Raji (cell line): ENCODE measurements around the gene CNTN4.

ENCODE experiments used
- POLR2A ChIP-seq: IDR thresholded peaks from 2 replicates; pipeline ENCODE4 v1.6.1; 2011; ENCODE audit warnings: low read depth, low read length, control low read depth; ENCODE audit not compliant: insufficient read depth

Gene CNTN4

DNA sequence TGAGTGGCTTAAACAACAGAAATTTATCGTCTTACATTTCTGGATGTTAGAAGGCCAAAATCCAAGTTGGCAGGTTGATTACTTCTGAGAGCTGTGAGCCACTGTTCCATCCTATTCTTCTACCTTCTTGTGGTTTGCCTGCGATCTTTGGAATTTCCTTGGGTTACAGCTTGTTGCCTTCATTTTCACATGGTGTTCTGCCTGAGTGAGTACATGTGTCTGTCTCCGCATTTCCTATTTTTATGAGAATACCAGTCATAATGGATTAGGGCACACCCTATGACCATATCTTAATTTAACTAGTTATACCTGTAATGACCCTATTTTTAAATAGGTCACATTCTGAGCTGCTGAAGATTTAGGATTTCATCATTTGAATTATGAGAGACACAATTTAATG, 294.3 kb downstream of the CNTN4 start:
- no peak for TF ChIP-seq POLR2A

GRCh38 chr3:2415083-2415482, 316.4 kb downstream of the CNTN4 start:
- no peak for TF ChIP-seq POLR2A

DNA sequence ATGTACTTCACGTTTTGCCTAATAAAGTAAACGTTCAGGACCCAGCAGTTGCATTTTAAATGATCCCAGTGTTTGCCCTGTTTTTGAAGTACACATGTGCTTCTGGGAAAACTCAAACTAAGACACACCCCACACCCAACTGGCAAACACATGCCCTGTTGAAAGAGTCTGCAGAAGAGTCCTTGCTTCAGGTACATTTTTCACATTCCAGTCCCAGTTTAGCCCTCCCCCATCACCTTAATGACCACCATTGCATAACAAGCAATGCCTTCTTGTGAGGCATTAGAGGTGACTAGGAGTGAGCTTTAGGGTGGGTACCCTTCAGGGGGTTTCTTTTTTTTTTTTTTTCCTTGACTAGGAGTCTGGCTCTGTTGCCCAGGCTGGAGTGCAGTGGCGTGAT, 322.3 kb downstream of the CNTN4 start:
- TF ChIP-seq POLR2A: no peak

DNA sequence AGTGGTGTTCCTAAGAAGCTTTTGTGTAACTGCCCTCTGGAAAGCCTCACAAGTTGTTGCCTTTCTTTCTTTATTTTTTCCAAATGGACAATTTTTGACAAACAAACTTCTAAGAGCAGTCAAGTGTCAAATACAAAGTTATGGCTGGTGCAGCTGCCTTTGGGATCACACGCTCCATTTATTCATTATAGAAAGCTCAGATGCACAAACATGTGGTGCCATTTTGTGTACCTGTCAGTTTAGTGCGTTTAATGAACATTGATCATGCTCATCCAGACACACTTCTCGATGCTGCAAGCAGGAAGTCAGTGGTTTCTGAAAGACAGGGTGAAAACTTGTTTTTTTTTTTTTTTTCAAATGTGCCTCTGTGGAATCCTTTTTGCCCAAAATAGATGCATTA, 324.5 kb downstream of the CNTN4 start:
- no peak for TF ChIP-seq POLR2A

GRCh38 chr3:2441558-2441957, 342.9 kb downstream of the CNTN4 start:
- no peak for TF ChIP-seq POLR2A

GRCh38 chr3:2446146-2446545, 347.5 kb downstream of the CNTN4 start:
- TF ChIP-seq POLR2A: no peak

- TF ChIP-seq POLR2A: no peak
These were observed 353.6 kb downstream of the CNTN4 start for GRCh38 chr3:2452249-2452648.

GRCh38 chr3:2454865-2455264, 356.2 kb downstream of the CNTN4 start:
- TF ChIP-seq POLR2A: no peak

- no peak for TF ChIP-seq POLR2A
These were observed 358.1 kb downstream of the CNTN4 start for GRCh38 chr3:2456788-2457187.

GRCh38 chr3:2458816-2459215, 360.1 kb downstream of the CNTN4 start:
- TF ChIP-seq POLR2A: no peak

DNA sequence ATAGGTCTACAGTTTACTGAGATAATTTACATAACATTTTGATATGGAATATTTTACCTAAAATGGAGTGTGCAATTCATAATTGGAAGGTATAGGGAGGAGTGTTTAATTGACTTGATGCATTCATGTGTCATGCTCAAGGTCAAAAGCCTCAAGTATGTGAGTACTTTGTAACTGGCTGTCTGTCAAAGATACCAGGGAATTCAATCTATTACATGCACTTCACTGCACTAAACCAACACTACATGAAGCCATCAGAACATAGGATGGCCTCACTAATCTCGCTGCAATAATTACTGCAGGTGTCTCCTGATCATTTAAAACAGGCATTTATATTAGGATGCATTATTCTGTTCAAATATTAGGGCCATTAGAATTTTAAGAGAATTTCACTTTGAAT, 367.2 kb downstream of the CNTN4 start:
- no peak for TF ChIP-seq POLR2A

DNA sequence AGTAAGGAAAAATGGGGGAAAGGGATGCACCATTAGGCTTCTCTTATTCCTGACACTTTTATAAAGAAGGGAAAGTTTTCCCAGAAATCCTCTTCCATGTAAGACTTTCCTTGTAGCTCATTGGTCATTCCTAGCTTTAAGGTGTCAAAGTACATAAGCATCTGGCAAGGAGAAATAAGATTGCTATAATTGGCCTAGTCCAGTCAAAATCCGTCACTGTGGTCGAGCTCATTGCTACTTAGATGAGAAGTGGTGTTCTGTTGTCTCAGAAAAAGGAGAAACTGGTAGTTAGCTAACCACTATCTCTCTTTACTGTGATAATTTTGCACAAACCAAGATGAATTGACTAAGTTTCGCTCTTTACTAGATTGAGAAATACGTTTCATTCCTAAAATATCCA, 370.1 kb downstream of the CNTN4 start:
- TF ChIP-seq POLR2A: no peak

DNA sequence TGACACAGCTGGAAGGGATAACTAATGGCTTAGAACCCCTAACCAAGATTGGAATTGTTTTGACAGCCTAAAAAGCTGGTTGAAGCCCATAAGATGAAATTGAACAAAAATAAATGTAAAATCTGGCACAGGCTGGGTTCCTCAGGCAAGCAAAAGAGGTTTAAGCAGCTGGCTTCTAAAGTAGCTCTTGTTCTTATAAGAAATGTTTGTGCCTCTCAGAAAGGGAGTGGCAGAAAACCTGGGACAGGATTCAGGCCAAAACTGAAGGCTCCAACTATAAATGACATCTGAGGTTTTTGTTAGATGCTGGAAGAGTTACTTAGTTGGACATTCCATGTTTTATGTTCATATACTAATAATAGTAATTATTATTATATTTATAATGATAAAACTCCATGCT, 378.3 kb downstream of the CNTN4 start:
- no peak for TF ChIP-seq POLR2A

- TF ChIP-seq POLR2A: no peak
These were observed 379.0 kb downstream of the CNTN4 start for GRCh38 chr3:2477620-2478019.

- no peak for TF ChIP-seq POLR2A
These were observed 385.7 kb downstream of the CNTN4 start for GRCh38 chr3:2484162-2485026.

DNA sequence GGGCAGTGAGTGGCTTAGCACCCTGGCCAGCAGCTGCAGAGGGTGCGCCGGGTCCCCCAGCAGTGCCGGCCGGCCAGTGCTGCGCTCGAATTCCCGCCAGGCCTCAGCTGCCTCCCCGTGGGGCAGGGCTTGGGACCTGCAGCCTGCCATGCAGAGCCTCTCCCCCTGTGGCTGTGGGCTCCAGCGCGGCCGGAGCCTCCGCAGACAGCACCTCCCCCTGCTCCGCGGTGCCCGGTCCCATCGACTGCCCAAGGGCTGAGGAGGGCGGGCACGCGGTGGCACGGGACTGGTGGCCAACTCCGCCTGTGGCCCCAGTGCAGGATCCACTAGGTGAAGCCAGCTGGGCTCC, 386.3 kb downstream of the CNTN4 start:
- no peak for TF ChIP-seq POLR2A

GRCh38 chr3:2495746-2496145, 397.1 kb downstream of the CNTN4 start:
- no peak for TF ChIP-seq POLR2A
